ENCODE results near the gene TCEANC.
"Not testable (repeated sequence)": the region's sequence is repeated elsewhere in the genome, so short reads cannot be mapped to it uniquely, and the experiment has no call there.

Gene TCEANC

GRCh38 chrX:13654116-13654515 is 1.2 kb downstream of the TCEANC start:
- peak overlapping the region in 4 of 21 experiments; percentile 81 to 91 (median 89) for H3K27ac ChIP-seq
- no peak overlapping the region for H3K4me3 ChIP-seq

DNA sequence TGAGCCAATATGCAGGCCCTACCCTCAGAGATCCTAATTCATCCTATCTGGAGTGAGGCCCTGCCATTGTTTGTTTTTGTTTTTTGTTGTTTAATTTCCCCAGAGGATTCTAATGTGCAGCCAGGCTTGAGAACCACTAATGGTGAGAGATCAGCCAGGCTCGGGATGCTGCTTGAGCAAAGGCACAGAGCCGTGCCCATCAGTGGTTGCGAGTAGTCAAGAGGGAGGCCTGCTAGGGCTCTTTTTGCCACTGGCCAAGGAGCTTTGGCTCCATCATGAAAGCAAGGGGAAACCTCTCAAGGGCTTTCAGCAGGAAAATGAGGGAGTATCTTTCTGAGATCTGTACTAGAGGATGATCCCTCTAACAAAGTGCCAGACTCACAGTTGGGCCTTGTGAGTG is 2.7 kb downstream of the TCEANC start:
- Histone ChIP-seq H3K27ac (peak overlapping the region in 1 of 21 experiments; percentile 39), H3K4me3 (no peak overlapping the region)

GRCh38 chrX:13658602-13659001 is 5.7 kb downstream of the TCEANC start:
- Histone ChIP-seq H3K4me3 (no peak overlapping the region), H3K27ac (peak overlapping the region in 11 of 21 experiments; percentile 1 to 71 (median 50))

DNA sequence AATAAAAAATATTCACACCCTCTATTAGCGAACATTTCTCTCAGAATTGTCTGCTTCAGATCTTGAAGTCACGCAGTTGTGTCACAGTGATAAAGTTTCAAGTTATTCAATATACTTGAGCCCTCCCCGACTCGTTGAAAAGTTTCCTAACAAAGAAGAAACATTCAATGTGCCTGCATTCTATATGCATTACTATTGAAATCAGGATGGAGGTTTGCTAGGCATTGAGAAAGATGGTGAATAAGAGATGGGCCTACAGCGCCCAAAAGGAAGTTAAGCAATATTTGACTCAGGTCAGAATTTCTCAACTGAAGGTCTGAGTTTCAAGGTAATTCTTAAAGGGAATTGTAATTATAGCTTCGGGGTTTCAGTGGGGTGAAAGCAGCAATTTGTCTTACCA is 6.1 kb downstream of the TCEANC start:
- Histone ChIP-seq H3K27ac (peak overlapping the region in 11 of 21 experiments; percentile 1 to 71 (median 50)), H3K4me3 (no peak overlapping the region)

DNA sequence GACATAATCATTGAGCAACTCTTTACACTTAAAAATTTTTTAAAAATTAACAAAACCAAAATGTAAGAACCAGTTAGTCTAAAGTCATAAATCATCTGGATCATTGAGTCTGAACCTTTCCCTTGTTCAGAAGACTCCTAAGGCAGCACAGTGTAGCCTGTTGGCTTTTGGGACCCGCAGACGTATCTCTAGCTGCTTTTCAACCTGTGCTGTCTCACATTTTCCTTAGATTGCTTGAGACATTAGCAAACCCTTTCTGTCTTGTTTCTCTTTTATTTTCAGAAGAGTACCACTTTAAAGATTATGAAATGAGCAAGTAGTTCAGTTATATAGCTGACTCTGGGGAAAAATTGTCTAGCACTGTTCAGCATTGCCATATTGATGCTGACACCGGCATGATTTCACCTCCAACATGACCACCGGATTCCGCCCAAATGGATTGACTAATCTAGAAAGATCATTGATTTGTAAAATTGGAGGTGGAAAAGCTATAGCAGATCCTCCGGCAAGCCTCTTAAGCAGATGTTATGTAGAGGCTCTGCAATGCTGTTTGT is 8.9 kb downstream of the TCEANC start:
- H3K4me3 ChIP-seq, result no peak overlapping the region
- H3K27ac ChIP-seq, result peak overlapping the region in 9 of 21 experiments; percentile 5 to 74 (median 34)

DNA sequence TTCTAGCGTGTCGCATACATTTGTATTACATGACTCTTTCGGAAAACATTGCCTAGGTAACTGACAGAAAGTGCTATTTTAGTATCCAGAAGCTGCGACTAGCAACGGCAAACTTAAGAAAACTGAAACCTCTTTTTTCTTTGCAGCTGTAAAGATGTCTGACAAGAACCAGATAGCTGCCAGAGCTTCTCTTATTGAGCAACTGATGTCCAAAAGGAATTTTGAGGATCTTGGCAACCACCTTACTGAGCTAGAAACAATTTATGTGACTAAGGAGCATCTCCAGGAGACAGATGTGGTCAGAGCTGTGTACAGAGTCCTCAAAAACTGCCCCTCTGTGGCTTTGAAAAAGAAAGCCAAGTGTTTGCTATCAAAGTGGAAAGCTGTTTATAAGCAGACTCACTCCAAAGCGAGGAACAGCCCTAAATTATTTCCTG is 9.4 kb downstream of the TCEANC start:
- H3K4me3 ChIP-seq, result no peak overlapping the region
- peak overlapping the region in 8 of 21 experiments; percentile 5 to 74 (median 41) for H3K27ac ChIP-seq

DNA sequence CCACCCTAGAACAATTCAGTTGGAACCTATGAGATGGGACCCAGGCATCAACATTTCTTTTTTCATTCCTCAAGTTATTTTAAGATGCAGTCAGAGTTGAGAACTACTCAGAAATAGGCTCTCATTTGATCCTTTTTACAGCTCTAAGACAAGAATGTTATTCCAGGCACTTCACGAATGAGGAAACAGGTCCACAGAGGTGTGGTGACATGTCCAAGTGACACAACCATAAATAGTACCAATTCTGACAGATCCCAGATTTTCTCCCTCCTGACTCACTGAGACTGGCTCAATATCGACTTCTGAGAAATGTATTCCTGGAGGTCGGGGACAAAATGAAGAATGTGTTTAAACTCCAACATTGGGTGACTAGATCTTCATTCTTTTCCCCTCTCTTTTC is 11.1 kb downstream of the TCEANC start:
- Histone ChIP-seq H3K27ac (no peak overlapping the region), H3K4me3 (no peak overlapping the region)

DNA sequence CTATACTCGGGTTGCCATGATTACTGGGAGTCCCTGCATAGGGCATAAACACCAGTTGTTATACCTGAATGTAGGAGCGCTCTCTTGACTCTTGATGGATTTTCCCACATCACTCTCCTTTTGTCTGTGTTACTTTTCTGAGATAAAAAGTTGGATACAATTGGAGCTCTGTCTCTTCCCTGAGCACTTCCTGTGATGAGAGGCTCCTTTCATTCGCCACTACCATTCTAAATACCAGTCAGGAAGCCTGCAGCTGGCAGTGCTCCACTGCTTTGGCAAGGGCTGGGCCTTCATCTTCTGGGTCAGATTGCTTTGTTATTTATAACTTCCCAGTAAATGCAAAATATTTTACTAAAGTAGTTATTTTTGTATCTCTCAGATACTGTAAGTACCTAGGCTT is 13.9 kb downstream of the TCEANC start:
- H3K27ac ChIP-seq, result peak overlapping the region in 1 of 21 experiments; percentile 10
- H3K4me3 ChIP-seq, result no peak overlapping the region

DNA sequence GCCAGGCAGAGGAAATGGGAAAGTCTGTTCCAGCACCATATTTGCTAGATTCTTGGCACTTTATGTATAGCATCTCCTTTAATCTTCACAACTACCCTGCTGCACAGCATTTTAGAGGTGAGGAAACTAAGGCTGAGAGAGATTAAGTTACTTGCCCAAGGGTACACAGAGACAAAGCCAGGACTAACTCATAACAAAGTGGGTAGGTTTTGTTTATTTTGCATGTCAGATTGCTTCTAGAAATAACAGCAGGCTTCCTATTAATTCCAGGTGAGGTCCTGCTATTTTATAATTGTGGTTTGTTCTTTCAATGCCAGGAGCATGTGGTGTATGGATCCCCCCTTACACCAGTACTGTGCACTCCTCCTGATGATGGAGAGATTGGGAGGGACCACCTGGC is 15.0 kb downstream of the TCEANC start:
- H3K27ac ChIP-seq, result peak overlapping the region in 1 of 21 experiments; percentile 34
- H3K4me3 ChIP-seq, result no peak overlapping the region

DNA sequence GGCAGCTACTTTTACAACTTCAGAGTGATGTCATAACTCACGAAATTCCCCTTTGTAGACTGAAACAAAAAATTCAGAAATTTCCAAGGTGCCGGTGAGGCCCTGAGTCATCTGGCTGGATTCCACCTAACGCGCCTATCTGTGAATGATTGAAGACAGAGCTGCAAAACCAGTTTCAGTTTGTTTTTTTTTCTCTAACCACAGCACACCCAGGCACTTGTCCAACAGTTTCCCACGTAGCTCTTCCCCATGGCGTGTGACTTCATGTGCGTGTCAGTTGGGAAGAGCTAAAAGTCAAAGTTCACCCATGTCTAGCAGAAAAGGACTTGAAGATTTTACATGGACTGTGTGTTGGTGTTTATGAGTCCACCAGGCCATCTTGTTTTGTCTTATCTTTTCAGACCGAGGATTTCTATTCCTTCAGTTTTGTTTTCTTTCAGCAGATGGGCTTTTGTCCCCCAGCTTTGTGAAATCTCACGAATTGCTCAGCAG is 16.4 kb downstream of the TCEANC start:
- Histone ChIP-seq H3K27ac (peak overlapping the region in 11 of 21 experiments; percentile 11 to 62 (median 49)), H3K4me3 (no peak overlapping the region)

DNA sequence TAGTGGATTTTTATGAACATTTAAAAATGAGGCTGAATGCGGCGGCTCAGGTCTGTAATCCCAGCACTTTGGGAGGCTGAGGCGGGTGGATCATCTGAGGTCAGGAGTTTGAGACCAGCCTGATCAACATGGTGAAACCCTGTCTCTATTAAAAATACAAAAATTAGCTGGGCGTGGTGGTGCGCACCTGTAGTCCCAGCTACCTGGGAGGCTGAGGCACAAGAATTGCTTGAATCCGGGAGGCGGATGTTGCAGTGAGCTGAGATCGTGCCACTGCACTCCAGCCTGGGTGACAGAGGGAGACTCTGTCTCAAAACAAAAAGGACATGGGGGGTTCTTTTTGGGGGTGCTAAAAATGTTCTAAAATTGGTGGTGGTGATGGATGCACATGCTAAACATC is 16.8 kb downstream of the TCEANC start:
- H3K27ac ChIP-seq, result peak overlapping the region in 10 of 21 experiments; percentile 11 to 62 (median 51)
- H3K4me3 ChIP-seq, result not testable (repeated sequence)

DNA sequence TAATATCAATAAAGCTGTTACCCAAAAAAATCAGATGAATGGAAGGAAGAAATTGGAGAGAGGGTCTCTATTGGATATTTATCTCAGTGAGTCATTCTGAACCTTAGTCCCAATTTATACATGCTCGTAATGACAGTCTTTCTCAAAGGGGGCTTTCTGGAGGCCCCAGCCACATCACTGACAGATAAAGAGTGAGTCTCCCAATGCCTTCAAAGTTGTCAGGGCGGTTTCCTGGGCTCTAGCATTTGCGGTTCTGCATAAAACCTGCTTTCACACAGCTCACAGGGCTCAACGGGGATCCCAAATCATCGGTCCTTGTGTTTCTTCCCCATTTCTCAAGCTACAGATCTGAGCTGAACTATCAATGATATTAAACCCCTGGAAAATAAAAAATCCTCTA is 17.3 kb downstream of the TCEANC start:
- no peak overlapping the region for H3K27ac ChIP-seq
- no peak overlapping the region for H3K4me3 ChIP-seq

GRCh38 chrX:13673016-13673415 is 20.1 kb downstream of the TCEANC start:
- Histone ChIP-seq H3K27ac (no peak overlapping the region), H3K4me3 (no peak overlapping the region)

GRCh38 chrX:13676885-13677284 is 23.9 kb downstream of the TCEANC start:
- no peak overlapping the region for H3K27ac ChIP-seq

DNA sequence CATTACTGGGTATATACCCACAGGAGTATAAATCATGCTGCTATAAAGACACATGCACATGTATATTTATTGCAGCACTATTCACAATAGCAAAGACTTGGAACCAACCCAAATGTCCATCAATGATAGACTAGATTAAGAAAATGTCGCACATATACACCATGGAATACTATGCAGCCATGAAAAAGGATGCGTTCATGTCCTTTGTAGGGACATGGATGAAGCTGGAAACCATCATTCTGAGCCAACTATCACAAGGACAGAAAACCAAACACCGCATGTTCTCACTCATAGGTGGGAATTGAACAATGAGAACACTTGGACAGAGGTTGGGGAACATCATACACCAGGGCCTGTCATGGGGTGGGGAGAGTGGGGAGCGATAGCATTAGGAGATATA is 26.8 kb downstream of the TCEANC start:
- not testable (repeated sequence) for H3K4me3 ChIP-seq, H3K27ac ChIP-seq

More at GRCh38 chrX:13676885-13677284, 23.9 kb downstream of the TCEANC start:
- H3K4me3 ChIP-seq, result no peak overlapping the region

DNA sequence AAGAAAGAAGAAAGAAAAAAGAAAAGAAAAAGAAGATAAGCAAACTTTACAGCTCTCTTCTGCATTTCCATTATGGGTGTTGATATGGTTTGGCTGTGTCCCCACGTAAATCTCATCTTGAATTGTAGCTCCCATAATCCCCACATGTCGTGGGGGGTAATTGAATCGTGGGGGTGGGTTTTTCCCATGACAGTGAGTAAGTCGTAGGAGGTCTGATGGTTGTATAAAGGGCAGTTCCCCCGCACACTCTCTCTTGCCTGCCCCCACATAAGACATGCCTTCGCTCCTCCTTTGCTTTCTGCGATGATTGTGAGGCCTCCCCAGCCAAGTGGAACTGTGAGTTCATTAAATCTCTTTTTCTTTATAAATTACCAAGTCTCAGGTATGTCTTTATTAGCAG is 28.7 kb downstream of the TCEANC start:
- H3K4me3 ChIP-seq, result no peak overlapping the region

DNA sequence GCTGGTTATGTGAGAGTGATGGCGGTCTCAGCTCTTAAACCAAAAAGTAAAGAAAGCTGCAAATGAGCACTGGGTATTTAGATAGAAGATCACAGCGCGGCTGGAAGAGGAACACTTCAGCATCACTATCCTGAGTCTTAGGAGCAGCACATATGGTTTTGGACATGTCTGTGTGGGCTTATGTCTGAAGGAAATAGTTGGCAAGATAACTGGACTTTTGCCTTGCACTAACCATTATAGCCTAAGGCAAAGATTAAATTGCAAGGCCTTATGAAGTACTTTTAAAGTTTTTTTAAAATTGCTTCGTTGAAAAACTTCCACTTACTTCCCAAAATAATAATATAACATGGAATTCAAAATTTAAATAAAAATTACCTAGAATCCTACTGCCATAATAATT is 31.4 kb downstream of the TCEANC start:
- no peak overlapping the region for H3K27ac ChIP-seq
- H3K4me3 ChIP-seq, result no peak overlapping the region

More for the DNA sequence above, 28.7 kb downstream of the TCEANC start:
- no peak overlapping the region for H3K27ac ChIP-seq

DNA sequence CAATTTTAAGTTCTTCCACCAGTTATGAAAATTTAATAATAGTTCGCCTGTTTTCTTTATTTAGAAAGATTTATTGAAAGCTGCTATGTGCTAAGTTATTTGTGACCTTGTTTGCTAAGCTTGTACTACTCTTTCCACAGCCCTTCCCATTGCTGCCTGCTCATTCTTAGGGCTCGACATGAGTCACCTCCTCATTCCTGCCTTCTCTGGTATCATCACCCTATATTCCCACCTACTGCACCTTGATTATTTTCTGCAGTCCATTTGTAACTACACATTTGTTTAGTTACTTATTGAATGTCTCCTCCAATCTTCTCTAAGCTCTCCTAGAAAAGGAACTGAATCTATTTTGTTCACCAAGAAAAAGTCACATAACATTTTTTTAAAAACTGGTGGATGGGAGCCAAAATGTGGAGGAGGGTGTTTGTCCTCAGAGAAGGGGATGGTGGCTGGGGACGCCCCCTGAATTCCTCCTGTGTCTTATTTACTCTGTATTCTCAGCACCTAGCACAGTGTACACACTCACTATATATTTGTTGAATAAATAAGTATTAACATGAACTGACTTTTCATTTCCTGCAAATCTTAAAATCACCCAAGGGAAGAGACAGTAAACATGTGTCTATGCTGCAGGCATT is 32.3 kb downstream of the TCEANC start:
- Histone ChIP-seq H3K4me3 (no peak overlapping the region), H3K27ac (no peak overlapping the region)

- no peak overlapping the region for H3K27ac ChIP-seq
Measured at GRCh38 chrX:13687203-13687602, 34.3 kb downstream of the TCEANC start.

GRCh38 chrX:13688384-13688957 is 35.5 kb downstream of the TCEANC start:
- H3K4me3 ChIP-seq, result peak overlapping the region; percentile 55 to 80 (median 67)
- peak overlapping the region in 20 of 21 experiments; percentile 45 to 98 (median 95) for H3K27ac ChIP-seq

More at GRCh38 chrX:13687203-13687602, 34.3 kb downstream of the TCEANC start:
- no peak overlapping the region for H3K4me3 ChIP-seq

All from skin epidermis (tissue), 12 donors.